Right cardiac atrium (tissue), 5 donors: Measurements from ENCODE around the gene UVRAG. TPM values are rescaled to one million over a fixed set of nuclear protein-coding genes. Genes with fewer than 3 reads are reported as not detected.

Experiments used
- ATAC-seq, 2 donors: fragments of 200-7000 bp; cut with Tn5 transposase; one replicate each; pipeline versions ENCODE4 v1.8.0 to v1.9.1; 2020; ENCODE audit warnings: moderate library complexity in 2 of 2, mild to moderate bottlenecking in 1 of 2
- DNase-seq, 3 donors: peaks; one replicate each; pipeline ENCODE4 v3.0.0-alpha.2; 2020
- H3K27ac ChIP-seq: one replicate; pipeline ENCODE4 v1.5.1; 2013; ENCODE audit warnings: mild to moderate bottlenecking, low read length, control low read depth, moderate library complexity
- H3K27me3 ChIP-seq: one replicate; pipeline ENCODE4 v1.6.1; 2013; ENCODE audit not compliant: control insufficient read depth, insufficient read depth
- H3K4me1 ChIP-seq: one replicate; pipeline ENCODE4 v1.6.1; 2013; ENCODE audit warnings: low read length; ENCODE audit not compliant: control insufficient read depth, insufficient read depth
- H3K4me3 ChIP-seq: one replicate; pipeline ENCODE4 v1.5.1; 2013; ENCODE audit warnings: low read length, control low read depth
- H3K9me3 ChIP-seq: one replicate; pipeline ENCODE4 v1.6.1; 2013; ENCODE audit warnings: low read length; ENCODE audit not compliant: control insufficient read depth
- WGBS: extraction: QIAGEN DNeasy Blood & Tissue Kit; methylation state at CpG from one replicate; pipeline ENCODE4 v1.1.7; 2013; 5-methylcytosine and 5-hydroxymethylcytosine counted together
- intact Hi-C, 4 donors: fragments of 100-400 bp; cut with DNase I; formaldehyde crosslinking; loops; one replicate each; pipeline versions ENCODE4 v1.11.0 to v1.14.0; 2022 to 2023
- polyA plus RNA-seq: library from polyadenylated mRNA; stranded (reverse); fragments of 200-250 nt; gene quantifications from one replicate; pipeline ENCODE4 v1.2.3, GENCODE V29; 2013
- total RNA-seq, 4 donors: library from RNA; stranded (reverse); fragmentation: NEBNext Ultra II Directional; extraction: Animal tissue kit (Norgen Biotek cat#: 25700); gene quantifications; one replicate each; pipeline ENCODE4 v1.2.1, GENCODE V29; 2021
- donor health status: healthy with polysubstance abuse.
- donor health status: DM: no; HTN: yes; CAD: no.
- donor health status: DM: no; HTN: no; CAD: no.
- donor health status: DM: no; HTN: yes; CAD: no; lungs with severe emphysema.
- donor health status: DM: yes; HTN: yes; CAD: no.

The UVRAG gene
- total and polyA plus RNA-seq, 5 donors: 5.5 to 18.5 (median 13.9) TPM

GRCh38 chr11:75784085-75784478 is 30.9 kb upstream of the UVRAG start:
- Histone ChIP-seq H3K9me3 (no peaks in the 10 kb centered on the region), H3K4me3 (no peak overlapping the region), H3K27me3 (no peaks in the 10 kb centered on the region), H3K27ac (no peak overlapping the region), H3K4me1 (no peaks in the 10 kb centered on the region)
- ATAC-seq: no peak
- DNase-seq: no peak
- WGBS: 99% methylated on average over 2 of the region's 2 CpGs
- intact Hi-C loops: no loop called here

GRCh38 chr11:75784506-75784905 is 30.5 kb upstream of the UVRAG start:
- no peaks in the 10 kb centered on the region for H3K9me3 ChIP-seq
- no peak for DNase-seq
- WGBS: 87% methylated on average over 1 of the region's 1 CpG
- no peak overlapping the region for H3K4me3 ChIP-seq
- intact Hi-C loops: no loop called here
- no peak for ATAC-seq
- H3K4me1 ChIP-seq: no peaks in the 10 kb centered on the region
- H3K27me3 ChIP-seq: no peaks in the 10 kb centered on the region
- no peak overlapping the region for H3K27ac ChIP-seq

- no peak for ATAC-seq
- intact Hi-C loops: no loop called here
- 74% methylated on average over 4 of the region's 4 CpGs for WGBS
- no peak overlapping the region for H3K27ac ChIP-seq
- H3K27me3 ChIP-seq: no peaks in the 10 kb centered on the region
- DNase-seq: no peak
- no peaks in the 10 kb centered on the region for H3K4me1 ChIP-seq
- H3K9me3 ChIP-seq: no peaks in the 10 kb centered on the region
- no peak overlapping the region for H3K4me3 ChIP-seq
These were observed 29.8 kb upstream of the UVRAG start for GRCh38 chr11:75785187-75785586.

- Histone ChIP-seq H3K9me3 (no peaks in the 10 kb centered on the region), H3K27me3 (no peaks in the 10 kb centered on the region), H3K27ac (no peak overlapping the region), H3K4me1 (no peaks in the 10 kb centered on the region), H3K4me3 (no peak overlapping the region)
- intact Hi-C loops: no loop called here
- DNase-seq (no peak), ATAC-seq (no peak)
- 94% methylated on average over 8 of the region's 8 CpGs for WGBS
These were observed 28.8 kb upstream of the UVRAG start for GRCh38 chr11:75786101-75786736.

GRCh38 chr11:75789521-75789920 is 25.5 kb upstream of the UVRAG start:
- H3K4me3 ChIP-seq: no peak overlapping the region
- DNase-seq (no peak), ATAC-seq (no peak)
- no peaks in the 10 kb centered on the region for H3K27me3 ChIP-seq
- WGBS: 85% methylated on average over 3 of the region's 3 CpGs
- H3K9me3 ChIP-seq: no peaks in the 10 kb centered on the region
- intact Hi-C loops: no loop called here
- H3K27ac ChIP-seq: no peak overlapping the region
- H3K4me1 ChIP-seq: no peaks in the 10 kb centered on the region

GRCh38 chr11:75790986-75791385 is 24.0 kb upstream of the UVRAG start:
- DNase-seq: no peak
- Histone ChIP-seq H3K27ac (no peak overlapping the region), H3K4me1 (no peaks in the 10 kb centered on the region), H3K4me3 (no peak overlapping the region), H3K9me3 (no peaks in the 10 kb centered on the region), H3K27me3 (no peaks in the 10 kb centered on the region)
- intact Hi-C loops: no loop called here
- 88% methylated on average over 2 of the region's 2 CpGs for WGBS
- no peak for ATAC-seq

GRCh38 chr11:75792127-75792731 is 22.8 kb upstream of the UVRAG start:
- no peaks in the 10 kb centered on the region for H3K4me1 ChIP-seq
- H3K27me3 ChIP-seq: no peaks in the 10 kb centered on the region
- H3K9me3 ChIP-seq: no peaks in the 10 kb centered on the region
- H3K4me3 ChIP-seq: no peak overlapping the region
- DNase-seq: no peak
- intact Hi-C loops: no loop called here
- ATAC-seq: no peak
- H3K27ac ChIP-seq: no peak overlapping the region
- 89% methylated on average over 6 of the region's 6 CpGs for WGBS

- peak in 2 of 3 donors; percentile 60 to 75 for DNase-seq
- WGBS: 65% methylated on average over 12 of the region's 12 CpGs
- ATAC-seq: peak in 1 of 2 donors; percentile 38
- no peaks in the 10 kb centered on the region for H3K9me3 ChIP-seq
- intact Hi-C loops: no loop called here
- H3K27me3 ChIP-seq: no peaks in the 10 kb centered on the region
- peak overlapping the region; percentile 40 for H3K27ac ChIP-seq
- H3K4me3 ChIP-seq: no peak overlapping the region
- no peaks in the 10 kb centered on the region for H3K4me1 ChIP-seq
These were observed 21.8 kb upstream of the UVRAG start for GRCh38 chr11:75792997-75793800.

- H3K27ac ChIP-seq: no peak overlapping the region
- H3K4me3 ChIP-seq: no peak overlapping the region
- no peaks in the 10 kb centered on the region for H3K9me3 ChIP-seq
- intact Hi-C loops: no loop called here
- DNase-seq (no peak), ATAC-seq (no peak)
- H3K27me3 ChIP-seq: no peaks in the 10 kb centered on the region
- no peaks in the 10 kb centered on the region for H3K4me1 ChIP-seq
- WGBS: 80% methylated on average over 2 of the region's 2 CpGs
These were observed 21.0 kb upstream of the UVRAG start for GRCh38 chr11:75793966-75794365.

GRCh38 chr11:75795276-75796090 is 19.5 kb upstream of the UVRAG start:
- Histone ChIP-seq H3K4me1 (no peaks in the 10 kb centered on the region), H3K4me3 (no peak overlapping the region), H3K27ac (no peak overlapping the region), H3K9me3 (no peaks in the 10 kb centered on the region), H3K27me3 (no peaks in the 10 kb centered on the region)
- DNase-seq: no peak
- WGBS: 75% methylated on average over 4 of the region's 4 CpGs
- ATAC-seq: no peak
- intact Hi-C loops: no loop called here

GRCh38 chr11:75796091-75796435 is 18.9 kb upstream of the UVRAG start:
- no peaks in the 10 kb centered on the region for H3K9me3 ChIP-seq
- H3K4me1 ChIP-seq: no peaks in the 10 kb centered on the region
- H3K4me3 ChIP-seq: no peak overlapping the region
- ATAC-seq (no peak), DNase-seq (no peak)
- intact Hi-C loops: no loop called here
- H3K27ac ChIP-seq: no peak overlapping the region
- WGBS: 78% methylated on average over 2 of the region's 2 CpGs
- no peaks in the 10 kb centered on the region for H3K27me3 ChIP-seq
